BJ (cell line): ENCODE results near the gene HMOX1. TPM values are rescaled to one million over a fixed set of nuclear protein-coding genes. Genes with fewer than 3 reads are reported as not detected.

Experiments
- CTCF ChIA-PET: fragments of 350-600 bp; formaldehyde crosslinking; extraction: SDS; loops from one replicate; lab custom pipeline; 2021; ENCODE audit warnings: antibody characterized with exemption, inconsistent platforms; lab: Yijun Ruan, JAX
- POLR2A ChIA-PET: fragments of 300-600 bp; sonication (Branson Sonifier 250); formaldehyde crosslinking; extraction: SDS; loops from one replicate; lab custom pipeline; 2021; ENCODE audit warnings: antibody characterized with exemption; lab: Charles Lee
- DNase-seq: peaks from one replicate; pipeline ENCODE4 v3.0.0-alpha.2; 2011; ENCODE audit warnings: low read depth
- H3K27me3 ChIP-seq: 2 replicates; pipeline ENCODE4 v1.6.0; 2011; ENCODE audit warnings: low read length; ENCODE audit not compliant: control insufficient read depth, insufficient read depth
- H3K36me3 ChIP-seq: 2 replicates; pipeline ENCODE4 v1.5.1; 2011; ENCODE audit warnings: low read length; ENCODE audit not compliant: control insufficient read depth, insufficient read depth
- H3K4me3 ChIP-seq: 2 replicates; pipeline ENCODE4 v1.5.1; 2011; ENCODE audit warnings: low read depth, mild to moderate bottlenecking, control low read depth, low read length
- polyA plus RNA-seq: library from polyadenylated mRNA; depleted of rRNA; stranded (reverse); fragments of >200 nt; gene quantifications from 2 replicates; pipeline ENCODE4 v1.2.3, GENCODE V29; 2011
- TF ChIP-seq, protein P1 (sequence below): IDR thresholded peaks from 2 replicates; pipeline ENCODE4 v1.5.1; 2011; ENCODE audit warnings: low read depth, mild to moderate bottlenecking, control low read depth, inconsistent platforms, low read length, moderate library complexity; ENCODE audit not compliant: insufficient read depth

HMOX1 gene
- polyA plus RNA-seq, 1 experiment, result 71.2 TPM

DNA sequence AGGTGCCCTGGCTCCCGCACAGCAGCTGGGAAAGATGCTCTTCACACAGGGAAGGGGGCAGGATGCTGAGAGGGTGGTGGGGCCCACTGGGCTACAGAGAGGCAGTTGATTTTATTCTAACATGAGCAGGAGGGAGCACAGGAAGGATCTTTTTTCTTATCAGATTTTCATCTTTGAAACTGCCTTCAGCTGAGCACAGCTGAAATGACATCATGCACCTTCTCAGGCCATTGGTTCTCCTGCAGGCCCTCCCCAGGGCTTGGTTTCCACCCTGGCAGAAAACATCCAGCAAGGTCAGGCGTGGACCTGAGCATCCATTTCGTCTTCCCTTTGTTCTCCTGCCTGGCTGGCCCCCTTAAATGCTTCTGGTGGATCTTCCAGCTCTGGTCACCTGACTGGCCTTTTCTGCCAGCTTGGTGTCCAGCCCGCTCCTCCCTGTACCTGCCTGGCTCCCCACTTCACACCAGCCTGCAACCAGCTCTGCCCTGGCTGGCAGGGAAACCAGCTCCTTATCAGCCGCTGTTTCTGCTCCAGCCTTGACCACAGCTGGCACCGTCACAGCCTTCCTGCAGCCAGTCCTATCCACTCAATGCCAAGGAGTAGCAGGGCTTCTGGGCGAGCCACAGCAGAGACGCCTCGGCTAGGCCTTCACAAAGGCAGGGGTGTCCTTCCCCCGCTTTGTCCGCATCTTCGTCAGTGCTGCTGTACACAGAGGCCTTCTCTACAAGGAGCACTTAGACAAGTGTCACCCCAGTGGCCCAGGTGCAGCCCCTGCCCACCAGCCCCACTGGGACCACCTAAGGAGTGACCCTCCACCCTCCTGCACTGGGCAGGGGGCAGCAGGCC, 44.7 kb upstream of the HMOX1 start:
- no peak overlapping the region for H3K4me3 ChIP-seq
- CTCF ChIA-PET, result interaction anchor here (1.6 to 2.6 kb wide), 2 partner anchors 9 to 15 kb away, joined by 4 to 9 read pairs; no protein-coding TSS in a partner anchor
- H3K36me3 ChIP-seq, result peaks cover 38% of the 10 kb centered on the region
- TF ChIP-seq, protein P1, sequence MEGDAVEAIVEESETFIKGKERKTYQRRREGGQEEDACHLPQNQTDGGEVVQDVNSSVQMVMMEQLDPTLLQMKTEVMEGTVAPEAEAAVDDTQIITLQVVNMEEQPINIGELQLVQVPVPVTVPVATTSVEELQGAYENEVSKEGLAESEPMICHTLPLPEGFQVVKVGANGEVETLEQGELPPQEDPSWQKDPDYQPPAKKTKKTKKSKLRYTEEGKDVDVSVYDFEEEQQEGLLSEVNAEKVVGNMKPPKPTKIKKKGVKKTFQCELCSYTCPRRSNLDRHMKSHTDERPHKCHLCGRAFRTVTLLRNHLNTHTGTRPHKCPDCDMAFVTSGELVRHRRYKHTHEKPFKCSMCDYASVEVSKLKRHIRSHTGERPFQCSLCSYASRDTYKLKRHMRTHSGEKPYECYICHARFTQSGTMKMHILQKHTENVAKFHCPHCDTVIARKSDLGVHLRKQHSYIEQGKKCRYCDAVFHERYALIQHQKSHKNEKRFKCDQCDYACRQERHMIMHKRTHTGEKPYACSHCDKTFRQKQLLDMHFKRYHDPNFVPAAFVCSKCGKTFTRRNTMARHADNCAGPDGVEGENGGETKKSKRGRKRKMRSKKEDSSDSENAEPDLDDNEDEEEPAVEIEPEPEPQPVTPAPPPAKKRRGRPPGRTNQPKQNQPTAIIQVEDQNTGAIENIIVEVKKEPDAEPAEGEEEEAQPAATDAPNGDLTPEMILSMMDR, result no peak
- H3K27me3 ChIP-seq, result no peaks in the 10 kb centered on the region
- DNase-seq, result no peak
- POLR2A ChIA-PET, result no interaction called here

DNA sequence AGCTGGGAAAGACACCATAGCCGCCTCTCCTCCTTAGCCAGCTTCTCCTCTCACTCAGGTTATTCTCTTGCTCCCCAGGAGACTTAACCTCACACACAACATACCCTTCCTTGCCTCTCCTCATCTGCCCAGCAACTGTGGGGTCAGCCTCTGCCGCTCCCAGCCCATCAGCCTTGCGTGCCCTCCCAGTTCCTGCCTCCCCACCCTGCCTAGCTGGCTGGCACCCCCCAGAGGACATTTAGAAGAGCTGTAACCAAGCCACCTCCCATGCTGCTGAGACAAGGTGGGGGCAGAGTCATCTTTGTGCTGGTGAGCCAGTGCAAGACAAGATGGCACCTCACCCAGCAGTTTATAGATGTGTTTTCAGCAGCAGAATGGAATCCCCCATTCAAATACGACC, 43.0 kb upstream of the HMOX1 start:
- Histone ChIP-seq H3K36me3 (peaks cover 45% of the 10 kb centered on the region), H3K27me3 (no peaks in the 10 kb centered on the region), H3K4me3 (no peak overlapping the region)
- TF ChIP-seq, protein P1, result no peak
- ChIA-PET POLR2A (no interaction called here), CTCF (interaction anchor here (2.6 kb wide), 1 partner anchor 13 kb away, joined by 9 read pairs; no protein-coding TSS in a partner anchor)
- no peak for DNase-seq

DNA sequence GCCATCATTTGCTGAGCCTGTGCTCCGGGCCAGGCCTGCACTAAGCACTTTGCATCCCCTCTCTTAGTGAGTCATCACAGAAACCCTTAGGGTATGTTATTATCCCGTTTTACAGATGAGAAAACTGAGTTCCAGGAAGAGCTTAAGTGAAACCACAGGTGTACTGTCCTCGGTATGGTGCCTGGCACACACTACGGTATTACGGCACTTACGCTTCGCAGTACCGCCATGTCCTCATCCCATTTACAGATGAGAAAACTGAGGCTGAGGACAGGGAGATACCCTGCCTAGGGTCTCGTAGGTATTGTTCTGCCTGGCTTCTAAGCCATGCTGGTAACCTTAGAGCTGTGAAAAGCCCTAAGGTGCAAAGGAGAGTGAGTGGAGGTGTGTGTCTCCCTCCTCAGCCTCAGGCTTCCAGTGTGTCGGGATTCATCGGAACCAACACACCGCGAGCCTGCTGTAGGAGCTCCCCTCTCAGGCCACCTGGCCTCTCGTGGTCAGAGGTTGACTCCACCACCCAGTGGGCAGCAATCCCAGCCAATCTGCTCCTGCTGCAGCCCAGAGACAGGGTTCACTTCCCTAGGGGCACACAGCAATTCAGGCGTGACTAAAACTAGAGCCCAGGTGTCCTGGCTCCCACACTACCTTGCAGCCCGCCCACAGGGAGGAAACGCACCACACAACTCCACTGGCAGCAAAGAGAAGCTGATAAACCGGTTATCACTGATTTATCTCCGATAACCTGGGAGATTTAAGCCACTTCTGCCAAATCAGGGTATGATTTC, 39.6 kb upstream of the HMOX1 start:
- no peak for DNase-seq
- ChIA-PET CTCF (no interaction called here), POLR2A (no interaction called here)
- Histone ChIP-seq H3K4me3 (no peak overlapping the region), H3K27me3 (no peaks in the 10 kb centered on the region), H3K36me3 (peaks cover 47% of the 10 kb centered on the region)
- TF ChIP-seq, protein P1, result no peak

DNA sequence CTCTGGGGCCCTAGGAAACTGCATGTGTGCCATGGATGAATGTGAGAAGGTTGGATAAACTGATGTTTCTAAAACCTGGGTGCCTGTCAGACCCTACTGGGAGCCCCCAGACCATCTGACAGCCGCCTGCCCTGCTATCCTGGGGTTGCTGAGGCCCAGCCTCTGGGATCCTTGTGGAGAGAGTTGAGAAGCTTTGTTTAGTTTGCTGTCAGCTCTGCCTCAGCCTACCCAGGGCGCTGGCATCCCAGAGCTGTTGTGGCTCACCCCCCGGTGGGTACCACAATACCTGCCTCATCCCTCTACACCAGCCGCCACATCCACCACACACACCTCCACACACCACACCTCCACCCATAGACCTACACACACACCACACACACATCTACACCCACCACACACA, 38.5 kb upstream of the HMOX1 start:
- no peak for DNase-seq
- H3K4me3 ChIP-seq, result no peak overlapping the region
- ChIA-PET POLR2A (interaction anchor here (0.6 kb wide), 1 partner anchor 9 kb away, joined by 3 read pairs; no protein-coding TSS in a partner anchor), CTCF (no interaction called here)
- H3K27me3 ChIP-seq, result no peaks in the 10 kb centered on the region
- TF ChIP-seq, protein P1, result no peak
- peaks cover 50% of the 10 kb centered on the region for H3K36me3 ChIP-seq
